ENCODE measurements around the gene SLC2A4RG. TPM values are rescaled to one million over a fixed set of nuclear protein-coding genes. Genes with fewer than 3 reads are reported as not detected.

The SLC2A4RG gene
- total RNA-seq, 1 donor from 2014 or later, result 80.7 TPM

GRCh38 chr20:63697868-63698545 lies 41.6 kb upstream of the SLC2A4RG start:
- DNase-seq (ENCODE audit: extremely low spot score, unreplicated experiment), result no peak
- TF ChIP-seq, protein P1, sequence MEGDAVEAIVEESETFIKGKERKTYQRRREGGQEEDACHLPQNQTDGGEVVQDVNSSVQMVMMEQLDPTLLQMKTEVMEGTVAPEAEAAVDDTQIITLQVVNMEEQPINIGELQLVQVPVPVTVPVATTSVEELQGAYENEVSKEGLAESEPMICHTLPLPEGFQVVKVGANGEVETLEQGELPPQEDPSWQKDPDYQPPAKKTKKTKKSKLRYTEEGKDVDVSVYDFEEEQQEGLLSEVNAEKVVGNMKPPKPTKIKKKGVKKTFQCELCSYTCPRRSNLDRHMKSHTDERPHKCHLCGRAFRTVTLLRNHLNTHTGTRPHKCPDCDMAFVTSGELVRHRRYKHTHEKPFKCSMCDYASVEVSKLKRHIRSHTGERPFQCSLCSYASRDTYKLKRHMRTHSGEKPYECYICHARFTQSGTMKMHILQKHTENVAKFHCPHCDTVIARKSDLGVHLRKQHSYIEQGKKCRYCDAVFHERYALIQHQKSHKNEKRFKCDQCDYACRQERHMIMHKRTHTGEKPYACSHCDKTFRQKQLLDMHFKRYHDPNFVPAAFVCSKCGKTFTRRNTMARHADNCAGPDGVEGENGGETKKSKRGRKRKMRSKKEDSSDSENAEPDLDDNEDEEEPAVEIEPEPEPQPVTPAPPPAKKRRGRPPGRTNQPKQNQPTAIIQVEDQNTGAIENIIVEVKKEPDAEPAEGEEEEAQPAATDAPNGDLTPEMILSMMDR (IDR thresholded peaks at IDR 0.05), result no peak
- Mint-ChIP-seq H3K36me3 (ENCODE audit: unreplicated experiment) (no peaks in the 10 kb centered on the region), H3K27me3 (ENCODE audit: unreplicated experiment) (no peaks in the 10 kb centered on the region), H3K4me1 (ENCODE audit: unreplicated experiment) (peaks cover 28% of the 10 kb centered on the region), H3K27ac (ENCODE audit: unreplicated experiment) (no peak overlapping the region), H3K4me3 (ENCODE audit: unreplicated experiment) (no peak overlapping the region), H3K9me3 (ENCODE audit: unreplicated experiment) (no peaks in the 10 kb centered on the region)

DNA sequence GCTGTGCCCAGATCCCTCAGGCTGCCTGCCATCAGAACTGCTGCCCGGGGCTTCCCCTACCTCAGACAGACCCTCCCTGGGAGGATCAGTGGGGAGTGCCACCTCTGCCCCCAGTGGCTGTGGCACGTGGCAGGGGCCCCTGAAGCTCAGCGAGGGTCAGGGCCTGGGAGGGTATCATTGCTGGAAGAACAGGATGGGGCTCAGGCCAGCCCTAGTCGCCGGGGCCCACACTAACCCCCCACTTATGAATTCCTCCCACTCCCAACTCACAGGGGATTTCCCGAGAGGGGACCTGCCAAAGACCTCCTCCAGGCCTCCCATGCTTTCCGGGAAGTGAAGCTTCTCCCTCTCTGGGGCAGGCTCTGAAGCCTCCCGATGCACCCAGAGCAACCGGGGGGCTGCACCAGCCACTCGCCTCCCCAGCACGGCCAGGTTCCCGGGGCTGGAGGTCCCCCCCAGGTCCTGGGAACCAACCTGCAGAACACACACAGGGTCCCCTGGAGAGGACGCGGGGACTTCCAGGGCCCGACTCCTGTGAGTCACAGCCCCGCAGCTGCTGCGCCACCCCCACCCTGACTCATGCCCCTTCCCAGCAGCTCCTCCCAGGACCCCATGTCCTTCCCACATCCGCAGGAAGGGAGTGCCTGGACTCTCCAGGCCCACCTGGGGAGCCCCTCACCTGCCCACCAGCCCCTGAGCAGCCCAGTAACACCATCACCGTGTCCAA lies 40.7 kb upstream of the SLC2A4RG start:
- DNase-seq (ENCODE audit: extremely low spot score, unreplicated experiment), result no peak

DNA sequence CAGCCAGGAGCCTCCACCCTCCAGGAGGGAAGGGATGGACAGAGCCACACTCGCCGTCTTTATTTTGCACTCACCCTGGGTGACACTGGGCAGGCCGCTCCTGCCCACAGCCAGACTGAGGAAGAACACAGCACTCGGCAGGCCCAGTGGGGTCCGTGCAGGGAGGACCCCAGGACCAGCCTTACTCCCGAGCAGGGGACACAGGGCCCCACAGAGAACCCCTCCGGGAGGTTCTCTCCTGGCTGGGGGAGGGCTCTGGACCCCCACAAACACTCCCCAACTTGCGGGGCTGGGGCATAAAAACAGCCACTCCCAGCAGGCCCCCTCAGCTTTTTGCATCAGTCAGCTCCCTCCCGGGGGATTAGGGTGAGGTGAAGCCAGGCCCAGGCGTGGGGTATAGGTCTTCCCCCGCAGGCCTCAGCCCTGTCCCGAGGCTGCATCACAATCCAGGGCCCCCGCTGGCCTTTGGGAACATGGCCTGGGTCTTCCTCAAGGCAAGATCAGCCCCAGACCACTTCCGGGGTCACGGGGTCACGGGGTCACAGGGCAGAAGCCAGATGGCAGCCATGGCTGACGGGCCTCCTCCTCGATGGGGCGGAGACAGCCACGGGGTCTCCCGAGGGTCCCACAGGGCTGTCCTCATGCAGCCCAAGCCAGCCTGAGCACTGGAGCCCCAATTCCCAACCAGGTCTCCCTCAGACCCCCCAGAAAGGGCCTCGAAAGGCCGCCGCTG lies 39.9 kb upstream of the SLC2A4RG start:
- H3K4me3 Mint-ChIP-seq (ENCODE audit: unreplicated experiment), result no peak overlapping the region
- no peak for DNase-seq (ENCODE audit: extremely low spot score, unreplicated experiment)
- TF ChIP-seq, protein P1 (IDR thresholded peaks at IDR 0.05), result no peak
- no peaks in the 10 kb centered on the region for H3K27me3 Mint-ChIP-seq (ENCODE audit: unreplicated experiment)
- H3K9me3 Mint-ChIP-seq (ENCODE audit: unreplicated experiment), result no peaks in the 10 kb centered on the region
- H3K36me3 Mint-ChIP-seq (ENCODE audit: unreplicated experiment), result peaks cover under 1% of the 10 kb centered on the region
- H3K27ac Mint-ChIP-seq (ENCODE audit: unreplicated experiment), result peak overlapping the region; percentile 82
- H3K4me1 Mint-ChIP-seq (ENCODE audit: unreplicated experiment), result peaks cover 28% of the 10 kb centered on the region

More for the DNA sequence above, 40.7 kb upstream of the SLC2A4RG start:
- TF ChIP-seq, protein P1 (IDR thresholded peaks at IDR 0.05), result no peak
- no peaks in the 10 kb centered on the region for H3K9me3 Mint-ChIP-seq (ENCODE audit: unreplicated experiment)
- H3K4me3 Mint-ChIP-seq (ENCODE audit: unreplicated experiment), result no peak overlapping the region
- peak overlapping the region; percentile 82 for H3K27ac Mint-ChIP-seq (ENCODE audit: unreplicated experiment)
- no peaks in the 10 kb centered on the region for H3K36me3 Mint-ChIP-seq (ENCODE audit: unreplicated experiment)
- peaks cover 28% of the 10 kb centered on the region for H3K4me1 Mint-ChIP-seq (ENCODE audit: unreplicated experiment)
- H3K27me3 Mint-ChIP-seq (ENCODE audit: unreplicated experiment), result no peaks in the 10 kb centered on the region

- peaks cover 28% of the 10 kb centered on the region for H3K4me1 Mint-ChIP-seq (ENCODE audit: unreplicated experiment)
- TF ChIP-seq, protein P1 (IDR thresholded peaks at IDR 0.05), result no peak
- peaks cover 5% of the 10 kb centered on the region for H3K36me3 Mint-ChIP-seq (ENCODE audit: unreplicated experiment)
- H3K9me3 Mint-ChIP-seq (ENCODE audit: unreplicated experiment), result no peaks in the 10 kb centered on the region
- no peak for DNase-seq (ENCODE audit: extremely low spot score, unreplicated experiment)
- H3K27me3 Mint-ChIP-seq (ENCODE audit: unreplicated experiment), result no peaks in the 10 kb centered on the region
- peak overlapping the region; percentile 82 for H3K27ac Mint-ChIP-seq (ENCODE audit: unreplicated experiment)
- no peak overlapping the region for H3K4me3 Mint-ChIP-seq (ENCODE audit: unreplicated experiment)
Measured at GRCh38 chr20:63700199-63701050, 39.2 kb upstream of the SLC2A4RG start.
